NCI-H187 treated with DMSO at 0.1 percent for 48 hours (cell line): ENCODE data around the gene MVK.
"Not testable (repeated sequence)": the region's sequence is repeated elsewhere in the genome, so short reads cannot be mapped to it uniquely, and the experiment has no call there.

Source experiments
- DNase-seq: peaks from one replicate; lab custom pipeline; 2025; lab: John Stamatoyannopoulos, UW

The MVK gene

DNA sequence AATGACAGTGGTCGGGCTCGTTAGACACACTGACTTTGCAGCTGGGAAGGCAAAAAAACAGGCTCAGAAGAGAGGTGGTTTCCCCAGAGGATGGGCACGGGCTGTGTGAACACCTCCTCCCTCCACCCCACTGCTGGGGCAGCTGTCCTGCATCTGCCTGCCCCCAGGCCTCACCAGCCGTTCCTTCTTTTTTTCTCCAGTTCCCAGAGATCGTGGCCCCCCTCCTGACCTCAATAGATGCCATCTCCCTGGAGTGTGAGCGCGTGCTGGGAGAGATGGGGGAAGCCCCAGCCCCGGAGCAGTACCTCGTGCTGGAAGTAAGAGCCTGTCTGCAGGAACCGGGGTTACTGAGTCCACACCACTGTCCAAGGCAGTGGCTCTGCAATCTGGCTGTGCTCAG, 17.4 kb downstream of the MVK start:
- DNase-seq: no peak

- DNase-seq: no peak
Measured at GRCh38 chr12:109592195-109592904, 18.8 kb downstream of the MVK start.

- no peak for DNase-seq
Measured at GRCh38 chr12:109592905-109593272, 19.3 kb downstream of the MVK start.

- DNase-seq: no peak
Measured at GRCh38 chr12:109594556-109595317, 21.1 kb downstream of the MVK start.

GRCh38 chr12:109595321-109595902, 21.8 kb downstream of the MVK start:
- DNase-seq: no peak

DNA sequence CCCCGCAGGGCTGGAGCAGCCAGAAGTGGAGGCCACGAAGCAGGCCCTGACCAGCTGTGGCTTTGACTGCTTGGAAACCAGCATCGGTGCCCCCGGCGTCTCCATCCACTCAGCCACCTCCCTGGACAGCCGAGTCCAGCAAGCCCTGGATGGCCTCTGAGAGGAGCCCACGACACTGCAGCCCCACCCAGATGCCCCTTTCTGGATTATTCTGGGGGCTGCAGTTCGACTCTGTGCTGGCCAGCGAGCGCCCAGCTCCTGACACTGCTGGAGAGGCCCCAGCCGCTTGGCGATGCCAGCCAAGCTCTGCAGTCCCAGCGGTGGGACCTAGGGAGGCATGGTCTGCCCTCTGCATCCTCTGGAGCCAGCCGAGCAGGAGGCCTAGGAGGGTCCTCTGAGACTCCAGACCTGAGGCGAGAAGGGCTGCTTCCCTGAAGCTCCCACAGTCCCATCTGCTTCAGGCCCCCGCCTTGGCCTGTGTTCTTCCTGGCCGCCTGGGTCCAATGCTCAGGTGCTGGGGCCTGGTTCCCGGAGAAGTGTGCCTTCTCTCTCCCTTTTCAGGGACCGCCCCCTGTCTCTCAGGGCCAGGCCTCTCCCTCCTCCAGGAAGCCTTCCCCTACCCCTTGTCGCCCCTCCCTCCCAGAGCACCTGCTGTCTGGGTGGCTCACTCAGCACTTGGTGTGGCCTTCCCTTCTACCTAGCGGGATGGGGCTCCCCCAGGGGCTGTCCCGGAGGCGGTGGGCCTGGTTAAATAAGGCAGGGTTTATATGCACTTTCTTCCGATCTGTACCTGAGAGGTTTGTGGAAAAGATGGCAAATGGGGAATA, 23.0 kb downstream of the MVK start:
- DNase-seq: no peak

- no peak for DNase-seq
Measured at GRCh38 chr12:109597414-109597794, 23.8 kb downstream of the MVK start.

DNA sequence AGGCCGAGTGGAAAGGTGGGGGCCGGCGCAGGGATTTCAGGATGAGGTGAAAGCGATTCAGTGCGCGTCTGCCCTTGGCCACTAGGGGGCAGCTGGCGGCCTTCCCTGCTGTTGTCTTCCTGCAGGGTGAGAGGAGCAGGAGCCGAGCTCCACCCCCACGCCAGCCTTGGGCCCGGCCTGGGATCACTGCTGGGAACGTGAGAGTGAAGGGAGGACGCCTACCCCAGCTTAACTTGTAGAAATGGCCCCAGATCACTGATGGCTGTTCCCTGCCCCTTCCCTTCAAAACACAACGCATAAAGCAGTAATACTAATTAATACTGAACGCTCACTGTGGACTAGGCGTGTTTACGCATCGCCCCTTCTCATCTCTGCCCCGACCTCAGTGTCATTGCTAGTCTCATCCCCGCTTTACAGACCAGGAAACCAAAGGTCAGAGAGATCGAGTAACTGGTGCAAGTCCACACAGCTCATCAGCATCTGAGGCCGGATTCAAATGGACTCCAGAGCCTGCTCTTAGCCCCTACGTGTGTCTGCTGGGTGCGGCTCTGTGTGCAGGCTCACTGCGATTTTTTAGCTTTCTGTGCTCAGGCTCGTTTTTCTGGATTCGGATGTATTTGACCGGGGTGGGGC, 24.3 kb downstream of the MVK start:
- peak; percentile 49 for DNase-seq

DNA sequence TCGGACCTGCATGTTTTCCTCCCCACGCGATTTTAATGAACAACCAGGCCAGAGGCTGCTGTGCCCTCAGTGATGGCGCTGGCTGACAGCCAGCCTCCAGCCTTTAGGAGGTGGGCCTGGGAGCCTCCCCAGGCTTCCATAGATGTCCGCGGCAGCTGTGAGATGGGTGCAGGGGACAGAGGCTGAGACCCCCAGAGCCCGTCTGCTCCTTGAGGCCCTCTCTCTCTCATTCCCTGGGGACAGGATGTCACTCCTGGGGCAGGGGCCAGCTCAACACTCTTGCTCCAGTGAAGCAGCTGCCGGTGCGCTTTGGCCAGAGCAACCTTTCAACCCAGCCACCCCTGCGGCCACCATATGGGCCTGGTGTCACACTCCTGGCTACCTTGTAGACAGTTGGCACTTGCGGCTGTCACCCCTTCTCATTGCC, 24.8 kb downstream of the MVK start:
- no peak for DNase-seq

DNA sequence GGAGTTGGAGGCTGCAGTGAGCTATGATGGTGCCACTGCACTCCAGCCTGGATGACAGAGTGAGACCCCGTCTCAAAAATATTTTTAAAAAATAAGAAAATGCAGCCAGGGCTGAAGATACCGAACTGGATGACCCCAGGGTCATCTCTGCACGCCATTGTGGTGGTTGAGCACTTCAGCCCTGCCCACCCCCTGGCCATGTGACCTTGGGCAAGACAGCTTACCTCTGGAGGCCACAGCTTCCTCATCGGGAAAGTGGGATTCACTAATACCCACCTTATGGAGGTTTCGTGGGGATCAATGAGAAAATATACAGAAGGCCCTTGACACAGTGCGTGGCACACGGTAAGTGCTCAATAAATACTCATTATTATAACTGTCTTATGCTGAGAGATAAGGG, 25.5 kb downstream of the MVK start:
- no peak for DNase-seq

GRCh38 chr12:109600481-109600880, 26.9 kb downstream of the MVK start:
- no peak for DNase-seq

- no peak for DNase-seq
Measured at GRCh38 chr12:109600995-109601394, 27.4 kb downstream of the MVK start.

DNA sequence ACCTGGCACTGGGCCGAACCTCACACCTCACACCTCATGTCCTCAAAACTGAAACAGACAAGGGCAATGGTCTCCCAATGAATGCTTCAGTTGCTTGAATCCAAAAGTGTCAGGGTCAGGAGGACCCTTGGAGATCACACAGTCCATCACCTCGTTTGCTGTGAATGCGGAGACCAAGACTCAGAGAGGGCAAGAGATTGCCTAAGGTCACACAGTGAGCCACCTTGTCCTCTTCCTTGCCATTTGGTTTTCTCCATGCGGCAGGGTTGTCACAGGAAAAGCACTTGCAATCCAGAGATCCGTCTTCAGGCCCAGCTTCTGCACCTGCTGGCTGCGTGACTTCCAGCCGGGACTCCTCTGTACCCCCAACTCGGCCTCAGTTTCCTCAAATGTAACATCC, 28.0 kb downstream of the MVK start:
- DNase-seq: no peak

GRCh38 chr12:109602132-109602531, 28.5 kb downstream of the MVK start:
- DNase-seq: not testable (repeated sequence)

DNA sequence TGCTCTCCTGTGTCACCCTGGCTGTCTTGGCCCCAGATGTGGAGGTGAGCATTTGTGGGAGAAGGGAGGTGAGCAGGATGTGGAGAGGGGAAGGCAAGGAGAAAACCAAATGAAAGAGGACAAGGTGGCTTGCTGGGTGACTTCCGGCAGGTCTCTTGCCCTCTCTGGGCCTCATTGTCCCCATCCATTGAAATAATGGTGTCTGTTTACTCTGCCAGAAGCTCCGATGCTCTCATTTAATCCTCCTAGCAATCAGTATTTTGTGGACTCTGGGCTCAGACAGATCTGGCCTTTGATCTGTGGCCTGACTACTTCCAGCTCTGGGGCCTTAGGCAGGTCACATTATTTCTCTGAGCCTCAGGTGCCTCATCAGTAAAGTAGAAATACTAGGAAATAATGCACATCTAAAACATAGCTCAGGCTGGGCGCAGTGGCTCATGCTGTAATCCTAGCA, 30.6 kb downstream of the MVK start:
- no peak for DNase-seq

GRCh38 chr12:109605016-109605415, 31.4 kb downstream of the MVK start:
- no peak for DNase-seq

DNA sequence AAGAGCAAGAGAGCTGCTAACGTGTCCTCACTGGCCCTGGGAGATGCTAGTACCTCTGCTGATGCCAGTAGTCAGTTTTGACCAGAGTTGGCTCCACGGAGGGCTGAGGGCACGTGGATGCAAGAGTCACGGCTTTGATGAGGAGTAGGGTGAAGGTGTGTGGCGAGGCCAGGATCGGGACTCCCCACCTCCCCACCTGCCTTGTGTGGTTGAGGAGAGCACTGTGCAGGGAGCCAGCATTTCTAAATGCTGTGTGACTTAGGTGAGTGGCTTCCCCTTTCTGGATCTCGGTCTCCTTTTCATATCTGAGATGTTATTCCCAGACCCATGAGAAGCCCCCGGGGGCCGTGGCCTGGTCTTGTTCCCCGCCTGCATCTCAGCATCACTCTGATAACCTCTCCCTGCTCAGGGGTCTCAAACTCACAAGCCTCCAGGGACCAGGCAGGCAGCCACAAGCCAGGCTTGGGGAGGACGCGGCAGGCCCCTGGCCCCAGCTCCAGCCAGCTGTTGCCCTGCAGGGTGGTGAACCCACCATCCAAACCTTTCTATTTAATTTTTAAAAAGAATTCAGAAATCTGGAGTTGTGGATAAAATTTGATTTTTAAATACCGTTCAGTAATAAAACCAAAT, 32.1 kb downstream of the MVK start:
- DNase-seq: no peak

GRCh38 chr12:109606320-109607028, 32.9 kb downstream of the MVK start:
- no peak for DNase-seq

- DNase-seq: no peak
Measured at GRCh38 chr12:109607618-109608017, 34.0 kb downstream of the MVK start.

DNA sequence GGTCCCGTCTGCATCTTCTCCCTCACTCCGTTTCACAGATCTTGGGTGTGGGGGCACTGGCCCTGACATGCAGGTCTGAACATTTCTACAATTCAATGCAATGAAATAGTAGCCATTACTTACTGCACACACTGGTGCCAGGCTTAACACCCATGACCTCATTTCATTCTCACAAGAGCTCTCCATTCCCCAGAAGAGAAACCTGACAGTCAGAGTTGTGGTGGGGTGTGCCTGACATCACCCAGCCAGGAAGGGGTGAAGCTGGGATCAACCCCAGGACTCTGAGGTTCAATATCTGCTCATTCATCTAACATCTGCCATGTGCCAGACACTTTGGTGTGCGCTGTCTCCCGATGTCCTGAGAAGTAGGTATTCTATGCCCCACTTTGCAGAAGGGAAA, 34.7 kb downstream of the MVK start:
- DNase-seq: no peak

- no peak for DNase-seq
Measured at GRCh38 chr12:109608793-109609192, 35.2 kb downstream of the MVK start.
